ENCODE results near the gene ITGA1.

The ITGA1 gene

GRCh38 chr5:52796031-52796430 is 8.3 kb downstream of the ITGA1 start:
- no peak for ATAC-seq
- TF ChIP-seq SNAI2 (CRISPR knock-in tag; IDR thresholded peaks at IDR 0.05) (no peak), ZC3H10 (CRISPR knock-in tag; IDR thresholded peaks at IDR 0.05) (no peak), TOX (CRISPR knock-in tag; IDR thresholded peaks at IDR 0.05; ENCODE audit: borderline replicate concordance) (no peak), ARNTL (CRISPR knock-in tag; IDR thresholded peaks at IDR 0.05; ENCODE audit: borderline replicate concordance, low read depth) (no peak), BACH2 (CRISPR knock-in tag; IDR thresholded peaks at IDR 0.05; ENCODE audit: borderline replicate concordance) (no peak), ZFP30 (CRISPR knock-in tag; IDR thresholded peaks at IDR 0.05) (no peak), ZNF8 (CRISPR knock-in tag; IDR thresholded peaks at IDR 0.05) (no peak), ZNF70 (CRISPR knock-in tag; IDR thresholded peaks at IDR 0.05) (no peak), RARB (CRISPR knock-in tag; IDR thresholded peaks at IDR 0.05) (no peak), ISL1 (CRISPR knock-in tag; IDR thresholded peaks at IDR 0.05) (no peak), CREB5 (CRISPR knock-in tag; IDR thresholded peaks at IDR 0.05; ENCODE audit: low read depth) (no peak), GLIS3 (CRISPR knock-in tag; IDR thresholded peaks at IDR 0.05) (no peak), OSR1 (CRISPR knock-in tag; IDR thresholded peaks at IDR 0.05) (no peak), CSRNP3 (CRISPR knock-in tag; IDR thresholded peaks at IDR 0.05) (no peak), TCF4 (CRISPR knock-in tag; IDR thresholded peaks at IDR 0.05; ENCODE audit: borderline replicate concordance) (no peak)
- TF ChIP-seq, protein P1, sequence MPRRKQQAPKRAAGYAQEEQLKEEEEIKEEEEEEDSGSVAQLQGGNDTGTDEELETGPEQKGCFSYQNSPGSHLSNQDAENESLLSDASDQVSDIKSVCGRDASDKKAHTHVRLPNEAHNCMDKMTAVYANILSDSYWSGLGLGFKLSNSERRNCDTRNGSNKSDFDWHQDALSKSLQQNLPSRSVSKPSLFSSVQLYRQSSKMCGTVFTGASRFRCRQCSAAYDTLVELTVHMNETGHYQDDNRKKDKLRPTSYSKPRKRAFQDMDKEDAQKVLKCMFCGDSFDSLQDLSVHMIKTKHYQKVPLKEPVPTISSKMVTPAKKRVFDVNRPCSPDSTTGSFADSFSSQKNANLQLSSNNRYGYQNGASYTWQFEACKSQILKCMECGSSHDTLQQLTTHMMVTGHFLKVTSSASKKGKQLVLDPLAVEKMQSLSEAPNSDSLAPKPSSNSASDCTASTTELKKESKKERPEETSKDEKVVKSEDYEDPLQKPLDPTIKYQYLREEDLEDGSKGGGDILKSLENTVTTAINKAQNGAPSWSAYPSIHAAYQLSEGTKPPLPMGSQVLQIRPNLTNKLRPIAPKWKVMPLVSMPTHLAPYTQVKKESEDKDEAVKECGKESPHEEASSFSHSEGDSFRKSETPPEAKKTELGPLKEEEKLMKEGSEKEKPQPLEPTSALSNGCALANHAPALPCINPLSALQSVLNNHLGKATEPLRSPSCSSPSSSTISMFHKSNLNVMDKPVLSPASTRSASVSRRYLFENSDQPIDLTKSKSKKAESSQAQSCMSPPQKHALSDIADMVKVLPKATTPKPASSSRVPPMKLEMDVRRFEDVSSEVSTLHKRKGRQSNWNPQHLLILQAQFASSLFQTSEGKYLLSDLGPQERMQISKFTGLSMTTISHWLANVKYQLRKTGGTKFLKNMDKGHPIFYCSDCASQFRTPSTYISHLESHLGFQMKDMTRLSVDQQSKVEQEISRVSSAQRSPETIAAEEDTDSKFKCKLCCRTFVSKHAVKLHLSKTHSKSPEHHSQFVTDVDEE (CRISPR knock-in tag; IDR thresholded peaks at IDR 0.05): no peak
- TF ChIP-seq, protein P2, sequence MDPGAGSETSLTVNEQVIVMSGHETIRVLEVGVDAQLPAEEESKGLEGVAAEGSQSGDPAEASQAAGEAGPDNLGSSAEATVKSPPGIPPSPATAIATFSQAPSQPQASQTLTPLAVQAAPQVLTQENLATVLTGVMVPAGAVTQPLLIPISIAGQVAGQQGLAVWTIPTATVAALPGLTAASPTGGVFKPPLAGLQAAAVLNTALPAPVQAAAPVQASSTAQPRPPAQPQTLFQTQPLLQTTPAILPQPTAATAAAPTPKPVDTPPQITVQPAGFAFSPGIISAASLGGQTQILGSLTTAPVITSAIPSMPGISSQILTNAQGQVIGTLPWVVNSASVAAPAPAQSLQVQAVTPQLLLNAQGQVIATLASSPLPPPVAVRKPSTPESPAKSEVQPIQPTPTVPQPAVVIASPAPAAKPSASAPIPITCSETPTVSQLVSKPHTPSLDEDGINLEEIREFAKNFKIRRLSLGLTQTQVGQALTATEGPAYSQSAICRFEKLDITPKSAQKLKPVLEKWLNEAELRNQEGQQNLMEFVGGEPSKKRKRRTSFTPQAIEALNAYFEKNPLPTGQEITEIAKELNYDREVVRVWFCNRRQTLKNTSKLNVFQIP (CRISPR knock-in tag; IDR thresholded peaks at IDR 0.05; ENCODE audit: borderline replicate concordance, low read depth): no peak

DNA sequence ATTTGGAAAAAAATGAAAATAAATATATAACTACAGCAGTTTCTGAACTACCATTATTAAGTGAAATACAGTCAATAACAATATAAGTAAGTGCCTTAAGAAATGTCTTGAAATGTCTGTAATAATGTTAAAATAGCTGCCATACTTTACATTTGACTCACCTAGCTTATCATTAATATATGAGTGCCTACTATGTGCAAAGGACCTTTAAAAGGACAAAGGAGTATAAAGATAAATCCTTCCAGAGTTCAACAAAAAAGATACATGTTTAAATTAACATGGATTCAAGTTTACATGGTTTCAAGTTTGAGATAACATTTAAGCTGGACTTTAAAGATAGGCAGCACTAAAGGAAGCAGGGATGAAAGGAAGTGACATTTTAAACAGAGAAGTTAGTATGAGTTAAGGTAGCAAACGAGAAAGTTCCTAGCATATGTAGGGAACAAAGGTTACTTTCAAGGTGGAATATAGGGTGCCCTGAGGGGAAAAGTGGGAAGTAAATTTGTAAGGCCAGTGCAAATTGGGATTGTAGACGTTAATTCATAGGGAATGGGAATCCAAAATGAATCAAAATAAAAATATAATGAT is 8.9 kb downstream of the ITGA1 start:
- TF ChIP-seq ZFP30 (CRISPR knock-in tag; IDR thresholded peaks at IDR 0.05) (no peak), PATZ1 (CRISPR knock-in tag; IDR thresholded peaks at IDR 0.05; ENCODE audit: borderline replicate concordance) (0 out of 2 replicates have a peak, but pooled peaks have one; percentile 6)
- no peak for ATAC-seq

- no peak for ATAC-seq
- no peak for TF ChIP-seq ZC3H10 (CRISPR knock-in tag; IDR thresholded peaks at IDR 0.05)
- TF ChIP-seq, protein P2 (CRISPR knock-in tag; IDR thresholded peaks at IDR 0.05; ENCODE audit: borderline replicate concordance, low read depth): no peak
- TF ChIP-seq TCF4 (CRISPR knock-in tag; IDR thresholded peaks at IDR 0.05; ENCODE audit: borderline replicate concordance): no peak
- TF ChIP-seq ZNF70 (CRISPR knock-in tag; IDR thresholded peaks at IDR 0.05): no peak
- TF ChIP-seq PATZ1 (CRISPR knock-in tag; IDR thresholded peaks at IDR 0.05; ENCODE audit: borderline replicate concordance): no peak
- no peak for TF ChIP-seq PPARA (CRISPR knock-in tag; IDR thresholded peaks at IDR 0.05; ENCODE audit: borderline replicate concordance)
- no peak for TF ChIP-seq CREB5 (CRISPR knock-in tag; IDR thresholded peaks at IDR 0.05; ENCODE audit: low read depth)
- no peak for TF ChIP-seq ZFP30 (CRISPR knock-in tag; IDR thresholded peaks at IDR 0.05)
Observed at GRCh38 chr5:52798938-52799337, 11.2 kb downstream of the ITGA1 start.

Data from SK-N-SH treated with all-trans-retinoic acid at 6 μM for 48 hours (cell line).